ENCODE measurements around the gene ZNF668. TPM values are rescaled to one million over a fixed set of nuclear protein-coding genes. Genes with fewer than 3 reads are reported as not detected.
A peak's percentile ranks its signal among the peaks of the same experiment; 100 is the strongest.
"Not testable (repeated sequence)": the region's sequence is repeated elsewhere in the genome, so short reads cannot be mapped to it uniquely, and the experiment has no call there.

ZNF668 gene
- total and polyA plus RNA-seq, 2 experiments from 2014 or later, result 6.2 to 13.1 TPM

GRCh38 chr16:31017756-31018155 is 56.3 kb downstream of the ZNF668 start:
- DNase-seq (ENCODE audit: low spot score); H3K4me3 Mint-ChIP-seq; H3K9me3 Mint-ChIP-seq; H3K27me3 ChIP-seq (ENCODE audit: insufficient read depth); H3K4me1 ChIP-seq (ENCODE audit: insufficient read depth); H4K20me1 ChIP-seq (replicated peaks; ENCODE audit: insufficient read depth); H3K27ac Mint-ChIP-seq; ATAC-seq; H2AFZ ChIP-seq; H3K36me3 Mint-ChIP-seq (ENCODE audit: low read depth); H3K4me1 Mint-ChIP-seq; H3K79me2 ChIP-seq (replicated peaks; ENCODE audit: insufficient read depth); H3K36me3 ChIP-seq (ENCODE audit: insufficient read depth); H3F3A ChIP-seq (replicated peaks; ENCODE audit: low read depth); H3K9me2 ChIP-seq (ENCODE audit: insufficient read depth); H3K4me3 ChIP-seq; H3K4me2 ChIP-seq; H3K27ac ChIP-seq (ENCODE audit: low read depth): not testable (repeated sequence)
- peaks cover 13% of the 10 kb centered on the region for H3K27me3 Mint-ChIP-seq (ENCODE audit: insufficient read depth, low read depth, poor library complexity)

DNA sequence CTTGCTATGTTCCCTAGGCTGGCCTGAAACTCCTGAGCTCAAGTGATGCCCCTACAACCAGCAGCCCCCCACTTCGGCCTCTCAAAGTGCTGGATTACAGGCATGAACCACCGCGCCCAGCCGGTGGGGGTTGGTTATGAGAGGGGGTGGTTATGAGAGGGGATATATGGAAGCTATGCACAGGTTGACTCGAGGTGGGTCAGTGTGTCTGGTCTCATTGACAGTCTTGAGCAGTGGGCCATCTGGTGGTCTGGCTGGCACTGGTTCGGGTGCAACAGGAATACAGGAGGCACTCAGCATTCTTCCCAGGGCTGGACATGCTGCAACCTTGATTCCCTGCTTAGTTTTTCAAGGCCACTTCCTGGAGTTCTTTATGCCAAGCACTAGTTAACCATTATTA is 58.0 kb downstream of the ZNF668 start:
- no peak for DNase-seq (ENCODE audit: low spot score)
- no peaks in the 10 kb centered on the region; the same call in 2 of the 3 replicates for H3K9me3 Mint-ChIP-seq

GRCh38 chr16:31013292-31013691 is 60.7 kb downstream of the ZNF668 start:
- H3K9me2 ChIP-seq (ENCODE audit: insufficient read depth); H3K27ac Mint-ChIP-seq; H3K9me3 Mint-ChIP-seq; H3K36me3 ChIP-seq (ENCODE audit: insufficient read depth); H3K4me2 ChIP-seq; H3K27ac ChIP-seq (ENCODE audit: low read depth); H4K20me1 ChIP-seq (replicated peaks; ENCODE audit: insufficient read depth); H3K4me3 ChIP-seq; H3K36me3 Mint-ChIP-seq (ENCODE audit: low read depth); H3K4me1 ChIP-seq (ENCODE audit: insufficient read depth); ATAC-seq; H3K4me3 Mint-ChIP-seq; H3K27me3 ChIP-seq (ENCODE audit: insufficient read depth); H3K79me2 ChIP-seq (replicated peaks; ENCODE audit: insufficient read depth); H3F3A ChIP-seq (replicated peaks; ENCODE audit: low read depth); H2AFZ ChIP-seq; DNase-seq (ENCODE audit: low spot score): not testable (repeated sequence)
- H3K27me3 Mint-ChIP-seq (ENCODE audit: insufficient read depth, low read depth, poor library complexity), result peaks cover 28% of the 10 kb centered on the region
- peaks cover 17% of the 10 kb centered on the region for H3K4me1 Mint-ChIP-seq

More for the DNA sequence above, 58.0 kb downstream of the ZNF668 start:
- Histone ChIP-seq H3K27ac (ENCODE audit: low read depth) (no peak overlapping the region), H3K4me3 (no peak overlapping the region), H4K20me1 (replicated peaks; ENCODE audit: insufficient read depth) (no peaks in the 10 kb centered on the region), H3F3A (replicated peaks; ENCODE audit: low read depth) (no peaks in the 10 kb centered on the region), H3K4me2 (no peak overlapping the region), H3K79me2 (replicated peaks; ENCODE audit: insufficient read depth) (no peaks in the 10 kb centered on the region), H2AFZ (no peak overlapping the region), H3K27me3 (ENCODE audit: insufficient read depth) (no peaks in the 10 kb centered on the region), H3K4me1 (ENCODE audit: insufficient read depth) (no peaks in the 10 kb centered on the region; the same call in 1 of the 2 replicates), H3K9me2 (ENCODE audit: insufficient read depth) (no peaks in the 10 kb centered on the region), H3K36me3 (ENCODE audit: insufficient read depth) (no peaks in the 10 kb centered on the region)
- Mint-ChIP-seq H3K36me3 (ENCODE audit: low read depth) (no peaks in the 10 kb centered on the region), H3K27ac (no peak overlapping the region), H3K4me3 (no peak overlapping the region; the same call in 2 of the 3 replicates), H3K4me1 (peaks cover 4% of the 10 kb centered on the region; the same call in 2 of the 3 replicates), H3K27me3 (ENCODE audit: insufficient read depth, low read depth, poor library complexity) (peaks cover 23% of the 10 kb centered on the region)
- ATAC-seq, result peak; percentile 68
- no peak for TF ChIP-seq REST (IDR thresholded peaks at IDR 0.05; ENCODE audit: unreplicated experiment)
- peak in 1 of 2 experiments; percentile 58; a peak in 2 of 4 replicates for TF ChIP-seq CTCF (conservative IDR thresholded peaks at IDR 0.05; ENCODE audit: low read depth in 2 of 2)

DNA sequence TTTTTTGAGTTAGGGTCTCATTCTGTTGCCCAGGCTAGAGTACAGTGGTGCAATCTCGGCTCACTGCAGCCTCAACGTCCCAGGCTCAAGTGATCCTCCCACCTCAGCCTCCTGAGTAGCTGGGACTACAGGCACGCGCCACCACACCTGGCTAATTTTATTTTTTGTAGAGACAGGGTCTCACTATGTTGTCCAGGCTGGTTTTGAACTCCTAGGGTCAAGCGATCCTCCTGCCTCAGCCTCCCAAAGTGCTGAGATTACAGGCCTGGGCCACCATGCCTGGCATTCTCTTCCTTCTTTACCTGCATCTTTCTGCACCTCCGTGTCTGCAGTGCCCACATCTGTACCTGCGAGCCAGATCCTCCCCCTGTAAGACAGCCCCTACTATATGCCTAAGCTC is 62.2 kb downstream of the ZNF668 start:
- not testable (repeated sequence) for H3K27ac ChIP-seq (ENCODE audit: low read depth); H3K36me3 Mint-ChIP-seq (ENCODE audit: low read depth); H3K27me3 ChIP-seq (ENCODE audit: insufficient read depth); ATAC-seq; H3K27ac Mint-ChIP-seq; DNase-seq (ENCODE audit: low spot score); H2AFZ ChIP-seq; H3F3A ChIP-seq (replicated peaks; ENCODE audit: low read depth); H3K9me3 Mint-ChIP-seq; H3K36me3 ChIP-seq (ENCODE audit: insufficient read depth); H3K4me3 ChIP-seq; H3K4me2 ChIP-seq; H4K20me1 ChIP-seq (replicated peaks; ENCODE audit: insufficient read depth); H3K4me1 ChIP-seq (ENCODE audit: insufficient read depth); H3K79me2 ChIP-seq (replicated peaks; ENCODE audit: insufficient read depth); H3K9me2 ChIP-seq (ENCODE audit: insufficient read depth)
- peaks cover 32% of the 10 kb centered on the region for H3K27me3 Mint-ChIP-seq (ENCODE audit: insufficient read depth, low read depth, poor library complexity)
- H3K4me1 Mint-ChIP-seq, result peaks cover 20% of the 10 kb centered on the region
- peak overlapping the region; percentile 76 for H3K4me3 Mint-ChIP-seq
